SK-N-MC (cell line): ENCODE results near the gene PTPRZ1.

Source experiments
- EZH2 ChIP-seq: fragments of 200-600 bp; sonication (generic); IDR thresholded peaks from one replicate; pipeline ENCODE4 v1.6.1; 2017; ENCODE audit warnings: antibody characterized with exemption
- POLR2AphosphoS5 ChIP-seq: IDR thresholded peaks from 2 replicates; pipeline ENCODE4 v1.6.1; 2012; ENCODE audit warnings: mild to moderate bottlenecking, low read depth, low read length, borderline replicate concordance

DNA sequence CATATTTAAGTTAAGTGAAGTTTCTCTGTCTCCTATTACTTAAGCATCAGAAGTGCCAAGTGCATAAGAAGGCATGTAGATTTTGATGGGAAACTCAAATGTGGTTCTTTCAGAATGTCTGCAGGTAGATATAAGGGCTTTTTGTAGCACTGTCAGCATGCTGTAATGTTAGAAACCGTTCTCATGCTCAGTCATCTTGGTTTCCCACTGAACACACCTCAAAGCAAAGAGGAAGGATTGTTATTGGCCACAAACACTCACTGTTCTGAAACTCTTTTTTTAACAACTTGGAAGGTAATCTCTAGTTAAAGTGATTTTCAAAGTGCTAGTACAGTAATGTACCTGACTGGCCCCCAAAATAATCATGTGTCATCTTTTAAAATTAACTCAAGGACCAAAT is 145.1 kb downstream of the PTPRZ1 start:
- TF ChIP-seq EZH2 (no peak), POLR2AphosphoS5 (no peak)
